Liver (tissue), 3 donors: ENCODE measurements around the gene ZNF154.

Experiments
- ATF3 ChIP-seq: IDR thresholded peaks from 2 replicates; pipeline ENCODE4 v1.6.1; 2016; ENCODE audit warnings: antibody characterized with exemption
- CTCF ChIP-seq: fragments of 150-350 bp; IDR thresholded peaks from 2 replicates; pipeline ENCODE4 v1.5.1; 2017; ENCODE audit warnings: improper control_type of control experiment, low read depth, low read length; ENCODE audit not compliant: missing input control
- EGR1 ChIP-seq, 2 donors: IDR thresholded peaks; 2 replicates each; pipeline ENCODE4 v1.6.1; 2016 to 2018; ENCODE audit warnings: antibody characterized with exemption in 2 of 2, low read depth in 2 of 2
- FOXA1 ChIP-seq: IDR thresholded peaks from 2 replicates; pipeline ENCODE4 v1.6.1; 2016; ENCODE audit warnings: antibody characterized with exemption
- GABPA ChIP-seq, 2 donors: IDR thresholded peaks in 1 of 2; conservative IDR thresholded peaks in 1 of 2; 2 replicates each; pipeline ENCODE4 v1.6.1; 2016; ENCODE audit warnings: antibody characterized with exemption in 2 of 2, mild to moderate bottlenecking in 1 of 2, moderate library complexity in 1 of 2
- HNF4A ChIP-seq, 2 donors: conservative IDR thresholded peaks; 2 replicates each; pipeline ENCODE4 v1.6.1; 2016; ENCODE audit warnings: antibody characterized with exemption in 2 of 2, mild to moderate bottlenecking in 2 of 2
- HNF4G ChIP-seq: IDR thresholded peaks from 2 replicates; pipeline ENCODE4 v1.6.1; 2016; ENCODE audit warnings: antibody characterized with exemption
- JUND ChIP-seq, 2 donors: IDR thresholded peaks; 2 replicates each; pipeline ENCODE4 v1.6.1; 2016; ENCODE audit warnings: antibody characterized with exemption in 2 of 2
- MAX ChIP-seq: IDR thresholded peaks from 2 replicates; pipeline ENCODE4 v1.6.1; 2016; ENCODE audit warnings: antibody characterized with exemption
- RAD21 ChIP-seq, 2 donors: IDR thresholded peaks; 2 replicates each; pipeline ENCODE4 v1.6.1; 2016; ENCODE audit warnings: antibody characterized with exemption in 2 of 2, mild to moderate bottlenecking in 2 of 2
- RXRA ChIP-seq, 2 donors: IDR thresholded peaks; 2 replicates each; pipeline ENCODE4 v1.6.1; 2017 to 2018; ENCODE audit warnings: antibody characterized with exemption in 2 of 2, mild to moderate bottlenecking in 1 of 2
- SP1 ChIP-seq: IDR thresholded peaks from 2 replicates; pipeline ENCODE4 v1.6.1; 2018; ENCODE audit warnings: antibody characterized with exemption, mild to moderate bottlenecking
- TAF1 ChIP-seq: conservative IDR thresholded peaks from 2 replicates; pipeline ENCODE4 v1.6.1; 2016; ENCODE audit warnings: antibody characterized with exemption, mild to moderate bottlenecking
- ZBTB33 ChIP-seq: IDR thresholded peaks from 2 replicates; pipeline ENCODE4 v1.6.1; 2016; ENCODE audit warnings: antibody characterized with exemption
- donor health status: healthy.
- donor health status: healthy.

- TF ChIP-seq CTCF (no peak), TAF1 (no peak), ZBTB33 (no peak), JUND (IDR thresholded peaks at IDR 0.05) (no peak), MAX (no peak), SP1 (no peak), HNF4G (no peak), FOXA1 (no peak), GABPA (IDR thresholded peaks at IDR 0.05 in 1 of 2, conservative IDR thresholded peaks at IDR 0.05 in 1 of 2) (no peak), RAD21 (IDR thresholded peaks at IDR 0.05) (no peak), EGR1 (IDR thresholded peaks at IDR 0.05; ENCODE audit: low read depth in 2 of 2) (no peak), ATF3 (no peak), RXRA (IDR thresholded peaks at IDR 0.05) (no peak), HNF4A (conservative IDR thresholded peaks at IDR 0.05) (no peak)
Measured at GRCh38 chr19:57706346-57706745, 2.7 kb downstream of the ZNF154 start.
